Posterior vena cava (tissue), 2 donors: ENCODE results near the gene NIBAN1. TPM values are rescaled to one million over a fixed set of nuclear protein-coding genes. Genes with fewer than 3 reads are reported as not detected.

Source experiments
- DNase-seq: peaks from one replicate; pipeline ENCODE4 v3.0.0-alpha.2; 2020; ENCODE audit warnings: low spot score
- intact Hi-C, 2 donors: fragments of 100-400 bp; cut with DNase I; formaldehyde crosslinking; loops; one replicate each; pipeline versions ENCODE4 v1.14.1 to v1.14.2; 2022 to 2023
- total RNA-seq, 2 donors: library from RNA; stranded (reverse); fragmentation: NEBNext Ultra II Directional; extraction: Animal tissue kit (Norgen Biotek cat#: 25700); gene quantifications; one replicate each; pipeline ENCODE4 v1.2.1, GENCODE V29; 2021
- donor health status: DM: yes; HTN: yes; CAD: no.
- donor health status: DM: yes; HTN: yes; CAD: no.

The NIBAN1 gene
- total RNA-seq, 2 donors from 2014 or later = 145 to 234 TPM

GRCh38 chr1:184950227-184950626, 24.1 kb downstream of the NIBAN1 start:
- no peak for DNase-seq
- intact Hi-C loops = no loop called here

DNA sequence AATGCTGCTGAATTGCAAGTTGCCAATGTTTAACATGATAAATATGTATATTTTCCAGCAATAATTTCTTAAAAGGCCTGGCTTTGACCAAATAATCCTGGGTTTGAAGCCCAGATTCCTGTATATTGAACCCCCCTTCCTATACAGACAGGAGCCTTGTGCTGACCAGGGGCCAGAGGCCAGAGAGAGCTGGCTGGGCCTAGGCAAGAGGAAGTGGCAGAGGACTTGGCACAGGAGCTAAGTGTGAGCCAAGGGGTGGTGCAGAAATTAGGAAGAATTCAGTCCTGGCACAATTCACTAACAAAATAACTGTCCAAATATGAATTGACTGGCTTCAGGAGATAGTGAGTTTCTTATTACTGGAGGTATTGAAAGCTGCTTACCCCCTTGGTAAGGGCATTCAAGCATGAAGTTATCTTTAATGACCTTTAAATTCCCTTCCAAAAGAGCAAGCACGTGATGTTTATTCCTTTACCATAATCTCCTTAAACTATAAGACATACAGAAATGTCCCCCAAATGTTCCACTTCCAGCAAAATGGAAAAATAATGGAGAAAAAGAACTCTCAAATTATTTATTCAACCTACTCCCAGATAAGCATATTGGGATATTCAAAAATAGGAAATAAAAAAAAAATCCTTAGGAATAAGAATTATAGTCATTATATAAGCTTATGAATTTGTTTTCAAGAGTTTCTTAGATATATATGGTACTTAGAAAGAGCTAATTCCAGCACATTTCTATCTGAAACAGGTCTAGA, 26.6 kb downstream of the NIBAN1 start:
- DNase-seq = no peak
- intact Hi-C loops = no loop called here

DNA sequence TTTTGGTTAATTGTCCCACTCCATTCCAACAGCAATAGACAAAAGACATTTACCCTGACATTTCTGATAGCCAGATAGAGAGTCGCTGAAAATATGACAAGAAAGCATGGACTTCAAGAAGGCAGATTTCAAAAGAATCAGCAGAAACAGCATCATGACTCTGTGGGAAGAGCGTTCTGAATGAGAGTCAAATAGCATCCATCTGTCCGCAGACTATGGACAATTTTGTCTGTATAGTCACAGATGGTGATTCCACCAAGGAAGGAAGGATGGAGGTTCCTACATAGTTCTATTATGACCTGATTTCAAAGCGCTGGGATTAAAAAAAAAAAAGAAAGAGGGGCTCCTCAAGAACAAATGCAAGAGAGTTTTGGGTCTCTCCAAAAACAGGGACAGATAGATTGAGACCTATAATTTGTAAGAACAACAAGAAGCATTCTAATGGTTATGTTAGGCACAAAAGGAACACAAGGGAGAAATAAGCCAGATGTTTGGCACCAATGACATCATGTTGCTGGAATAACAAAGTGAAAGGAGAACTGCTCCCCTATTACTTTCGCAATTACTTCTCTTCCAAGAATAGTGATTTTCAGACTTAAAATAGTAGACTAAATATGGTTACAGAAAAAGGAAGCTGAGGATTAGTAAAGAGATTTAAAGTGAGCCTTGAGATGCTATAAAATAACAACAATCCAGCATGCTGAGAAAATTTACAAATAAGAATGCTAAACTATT, 28.5 kb downstream of the NIBAN1 start:
- intact Hi-C loops = no loop called here

GRCh38 chr1:184945029-184945428, 29.3 kb downstream of the NIBAN1 start:
- intact Hi-C loops = no loop called here

More for the DNA sequence above, 28.5 kb downstream of the NIBAN1 start:
- no peak for DNase-seq

DNA sequence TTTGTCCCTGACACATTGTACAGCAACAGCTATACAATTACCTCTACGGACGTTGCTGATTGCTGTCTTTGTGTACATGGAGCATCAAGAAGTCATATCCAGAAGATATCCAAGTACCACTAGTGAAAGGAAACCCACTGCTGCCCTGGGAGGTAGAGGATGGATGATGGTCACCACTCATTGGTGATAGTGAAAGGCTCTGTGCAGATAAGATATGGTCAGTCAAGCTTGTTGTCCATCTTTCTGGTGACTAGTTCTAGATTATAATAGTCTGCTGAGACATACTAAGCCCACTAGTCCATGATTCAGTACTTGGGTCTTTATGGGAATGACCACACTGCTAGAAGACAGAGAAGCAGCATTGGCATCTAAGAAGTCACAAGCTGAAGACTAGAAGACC, 30.3 kb downstream of the NIBAN1 start:
- no peak for DNase-seq
- intact Hi-C loops = no loop called here

More at GRCh38 chr1:184945029-184945428, 29.3 kb downstream of the NIBAN1 start:
- no peak for DNase-seq

GRCh38 chr1:184941735-184942134, 32.6 kb downstream of the NIBAN1 start:
- DNase-seq = no peak
- intact Hi-C loops = no loop called here

- intact Hi-C loops = no loop called here
- DNase-seq = no peak
These were observed 32.9 kb downstream of the NIBAN1 start for GRCh38 chr1:184941410-184941733.

GRCh38 chr1:184940694-184941409, 33.5 kb downstream of the NIBAN1 start:
- intact Hi-C loops = no loop called here
- DNase-seq = no peak

- intact Hi-C loops = no loop called here
- DNase-seq = no peak
These were observed 34.1 kb downstream of the NIBAN1 start for GRCh38 chr1:184940226-184940625.

GRCh38 chr1:184937729-184938128, 36.6 kb downstream of the NIBAN1 start:
- no peak for DNase-seq
- intact Hi-C loops = no loop called here

- intact Hi-C loops = no loop called here
These were observed 38.1 kb downstream of the NIBAN1 start for GRCh38 chr1:184935920-184936798.

GRCh38 chr1:184933944-184934343, 40.4 kb downstream of the NIBAN1 start:
- intact Hi-C loops = no loop called here

More at GRCh38 chr1:184935920-184936798, 38.1 kb downstream of the NIBAN1 start:
- DNase-seq = no peak

DNA sequence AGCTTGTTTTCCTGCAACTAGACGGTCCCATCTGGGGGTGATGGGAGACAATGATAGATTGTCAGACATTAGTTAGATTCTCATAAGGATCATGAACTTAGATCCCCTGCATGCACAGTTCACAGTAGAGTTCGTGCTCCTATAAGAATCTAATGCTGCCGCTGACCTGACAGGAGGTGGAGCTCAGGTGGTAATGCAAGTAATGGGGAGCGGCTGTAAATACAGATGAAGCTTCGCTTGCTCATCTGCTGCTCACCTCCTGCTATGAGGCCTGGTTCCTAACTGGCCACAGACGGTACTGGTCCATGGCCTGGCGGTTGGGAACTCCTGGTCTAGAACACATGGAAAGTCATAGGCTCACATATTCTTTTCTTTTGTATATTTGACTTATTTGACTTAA, 42.0 kb downstream of the NIBAN1 start:
- no peak for DNase-seq
- intact Hi-C loops = no loop called here

More at GRCh38 chr1:184933944-184934343, 40.4 kb downstream of the NIBAN1 start:
- DNase-seq = no peak

DNA sequence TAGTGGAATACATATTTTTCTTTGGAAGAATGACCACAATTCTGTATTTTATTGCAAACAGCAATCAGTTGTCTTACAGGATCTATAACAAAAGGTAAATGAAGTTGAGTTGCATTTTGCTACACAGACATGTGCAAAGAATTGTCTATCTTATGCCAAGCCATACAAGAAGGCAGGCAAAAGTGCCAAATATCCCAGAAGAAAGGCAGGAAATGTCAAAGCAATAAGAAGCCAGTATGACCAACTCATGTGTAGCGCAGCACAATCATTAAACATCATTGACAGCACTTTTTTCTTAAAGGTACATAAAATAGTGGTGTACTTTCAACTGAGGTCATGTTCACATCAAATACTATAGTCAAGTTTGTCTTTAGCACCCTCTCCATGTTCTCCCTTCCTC, 42.7 kb downstream of the NIBAN1 start:
- intact Hi-C loops = no loop called here
- no peak for DNase-seq

GRCh38 chr1:184930645-184931044, 43.7 kb downstream of the NIBAN1 start:
- intact Hi-C loops = no loop called here

DNA sequence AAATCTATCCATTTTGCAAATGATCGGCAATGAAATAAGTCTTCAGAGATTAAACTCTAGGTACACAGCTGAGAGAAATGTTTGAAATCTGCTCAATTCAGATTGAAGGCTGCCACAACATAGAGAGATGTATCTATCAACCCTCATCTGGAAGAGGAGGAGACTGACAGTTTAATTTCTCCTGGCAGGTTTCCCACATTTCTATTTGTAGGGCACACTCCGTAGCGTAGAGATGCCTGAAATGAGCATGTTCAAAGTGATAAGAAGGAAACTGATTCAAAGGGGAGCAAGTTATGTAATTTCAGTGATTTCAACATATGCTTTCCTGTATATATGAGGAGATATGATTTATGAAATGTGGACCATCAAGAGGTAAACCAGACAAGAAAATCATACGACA, 44.1 kb downstream of the NIBAN1 start:
- no peak for DNase-seq
- intact Hi-C loops = no loop called here

More at GRCh38 chr1:184930645-184931044, 43.7 kb downstream of the NIBAN1 start:
- no peak for DNase-seq

DNA sequence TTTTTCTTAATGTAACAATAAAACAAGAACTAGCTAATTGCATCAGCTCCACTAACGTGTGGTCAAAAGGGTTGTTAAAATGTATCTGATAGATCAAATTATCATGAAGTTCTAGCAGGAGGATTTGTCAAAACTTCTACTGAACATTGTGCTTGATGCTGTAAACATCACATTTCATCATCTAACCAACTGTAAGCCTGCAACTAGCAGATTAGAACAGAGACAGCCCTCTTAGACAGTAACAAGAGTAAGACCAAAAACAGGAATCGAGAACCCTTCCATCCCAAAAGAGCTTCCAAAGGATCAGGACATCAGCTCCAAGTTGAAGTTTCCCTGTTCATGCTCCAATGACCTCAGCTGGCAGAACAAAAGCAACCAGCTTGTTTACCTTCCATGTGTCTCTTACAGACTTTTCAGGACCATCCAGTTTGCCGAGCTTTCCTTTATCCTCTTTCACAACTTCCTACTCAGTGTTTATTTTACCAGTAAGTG, 44.6 kb downstream of the NIBAN1 start:
- intact Hi-C loops = no loop called here
- no peak for DNase-seq

- DNase-seq = no peak
- intact Hi-C loops = no loop called here
These were observed 45.9 kb downstream of the NIBAN1 start for GRCh38 chr1:184928394-184928793.
